IPS-NIHi11 (cell line): ENCODE results near the gene TSPAN9.

ENCODE experiments used
- DNase-seq: peaks from one replicate; pipeline ENCODE4 v3.0.0; 2012; ENCODE audit warnings: mixed read lengths, low spot score

The TSPAN9 gene

GRCh38 chr12:3187846-3188770 lies 110.9 kb downstream of the TSPAN9 start:
- no peak for DNase-seq

DNA sequence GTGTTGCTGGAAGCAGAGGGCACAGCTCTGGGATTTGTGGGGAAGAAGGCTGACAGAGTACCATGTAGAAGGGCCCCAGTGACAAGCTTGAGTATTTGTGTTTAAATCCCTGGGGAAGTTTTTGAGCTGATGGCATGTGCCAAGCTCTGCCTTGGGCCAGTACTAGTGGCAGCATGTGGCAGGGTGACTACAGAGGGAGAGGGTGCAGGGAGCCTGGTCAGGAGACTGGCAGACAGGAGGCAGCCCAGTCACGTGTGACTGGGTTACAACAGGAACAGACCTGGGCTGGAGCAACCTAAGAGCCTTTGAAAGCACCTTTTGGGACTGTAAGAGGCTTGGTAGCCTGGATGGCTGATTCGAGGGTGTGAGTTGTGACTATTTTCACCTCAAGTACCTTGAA lies 112.1 kb downstream of the TSPAN9 start:
- DNase-seq: no peak

GRCh38 chr12:3190101-3190500 lies 112.9 kb downstream of the TSPAN9 start:
- no peak for DNase-seq

DNA sequence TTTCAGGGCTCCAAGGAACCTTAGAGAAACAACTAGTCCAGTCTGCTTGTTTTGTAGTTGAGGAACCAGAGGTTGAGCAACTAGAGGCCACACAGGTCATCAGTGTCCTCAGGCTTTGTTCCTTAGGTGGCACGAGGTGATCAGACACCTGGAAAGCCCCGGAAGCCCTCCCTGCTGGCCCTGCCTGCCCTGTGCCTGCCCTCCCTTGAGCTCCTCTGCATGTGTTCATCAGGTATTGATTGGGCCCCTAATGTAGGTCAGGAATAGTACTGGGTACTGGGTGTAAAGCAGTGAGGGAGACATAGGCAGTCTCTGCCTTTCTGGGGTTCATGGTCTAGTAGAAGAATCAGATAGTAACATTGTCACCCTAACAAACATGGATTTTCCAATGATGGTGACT lies 114.3 kb downstream of the TSPAN9 start:
- DNase-seq: no peak

GRCh38 chr12:3192221-3192620 lies 115.0 kb downstream of the TSPAN9 start:
- no peak for DNase-seq

DNA sequence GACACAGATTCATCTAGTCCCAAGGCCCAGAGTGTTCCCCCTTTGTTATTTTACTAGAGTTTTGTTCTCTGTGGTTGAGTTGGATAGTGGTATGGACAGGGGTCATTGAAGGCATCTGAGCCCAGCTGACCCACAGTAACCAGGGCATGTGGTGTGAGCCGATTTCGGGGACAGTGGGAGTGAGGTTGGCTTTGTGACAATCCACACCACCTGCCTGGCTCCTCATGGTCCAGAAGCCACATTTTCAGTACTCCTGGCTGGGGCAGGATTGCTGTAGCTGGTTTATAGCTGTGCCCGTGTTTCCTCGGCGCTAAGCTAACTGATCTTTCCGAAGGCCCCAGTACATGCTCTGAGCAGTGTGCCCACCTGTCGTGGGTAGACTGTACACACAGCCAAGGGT lies 116.0 kb downstream of the TSPAN9 start:
- no peak for DNase-seq

- DNase-seq: no peak
These were observed 116.6 kb downstream of the TSPAN9 start for GRCh38 chr12:3193755-3194154.

DNA sequence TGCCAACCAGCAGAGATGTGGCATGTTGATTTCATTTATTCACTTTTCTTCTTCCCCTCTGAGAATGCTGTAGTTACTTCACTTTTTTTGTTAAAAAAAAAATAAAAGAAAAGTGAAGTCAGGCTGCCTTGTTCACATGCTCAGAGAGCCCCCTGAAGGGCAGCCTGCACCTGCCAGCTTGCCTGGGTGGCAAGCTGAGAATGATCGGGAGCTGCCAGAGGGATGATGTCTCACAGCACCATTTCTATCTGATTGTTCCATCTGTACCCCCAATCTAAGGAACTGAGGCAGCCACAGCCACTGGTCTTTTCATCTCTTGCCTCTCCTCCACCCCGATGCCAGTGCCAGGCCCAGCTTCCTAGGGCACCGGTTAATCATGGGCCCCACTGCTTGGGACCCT lies 118.2 kb downstream of the TSPAN9 start:
- no peak for DNase-seq

DNA sequence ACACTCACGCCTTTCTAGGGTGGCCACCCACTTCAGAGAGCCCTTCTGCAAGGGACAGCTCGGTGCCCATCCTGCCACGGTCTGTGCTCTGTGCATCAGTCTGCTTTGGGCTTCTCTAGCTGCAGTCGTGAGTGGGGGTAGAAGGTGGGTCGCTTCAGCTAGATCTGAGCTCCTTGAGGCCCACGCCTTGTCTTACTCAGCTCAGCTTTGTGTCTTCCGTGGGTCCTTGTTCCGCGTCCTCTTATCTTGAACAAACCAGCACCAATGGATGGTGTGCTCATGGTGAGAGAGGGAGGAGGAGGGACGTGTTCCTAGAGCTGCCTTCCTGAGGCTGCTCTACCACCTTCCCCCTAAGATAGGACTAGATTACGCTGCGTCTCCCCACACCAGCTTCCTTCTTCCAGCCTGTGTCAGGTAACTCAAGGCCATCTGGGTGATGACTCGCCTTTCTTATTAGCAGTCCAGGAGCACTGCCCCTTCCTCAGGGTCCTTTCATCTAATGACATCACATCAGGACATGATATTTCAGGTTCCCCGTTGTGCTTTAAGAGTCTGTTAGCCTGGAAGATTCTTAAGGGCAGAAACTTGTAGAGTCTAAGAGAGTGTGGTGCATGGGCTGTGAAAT lies 118.8 kb downstream of the TSPAN9 start:
- no peak for DNase-seq

DNA sequence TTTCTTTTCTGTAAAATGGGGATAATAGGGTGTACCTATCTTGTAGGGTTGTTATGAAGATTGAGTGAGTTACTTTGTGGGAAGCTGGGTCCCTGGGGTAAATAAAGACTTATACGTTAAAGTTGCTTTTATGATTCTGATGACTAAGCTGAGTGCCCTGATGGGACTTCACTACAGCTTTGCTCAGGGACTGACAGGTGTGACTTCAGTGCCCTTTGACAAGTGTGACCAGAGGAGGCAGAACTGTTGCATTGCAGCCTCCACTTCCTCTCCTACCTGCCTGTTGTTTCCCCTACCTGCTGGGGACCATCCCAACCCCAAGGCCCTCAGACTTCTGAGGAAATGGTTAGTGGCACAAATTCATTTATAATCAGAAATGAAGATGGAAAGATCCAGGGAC lies 119.3 kb downstream of the TSPAN9 start:
- no peak for DNase-seq

DNA sequence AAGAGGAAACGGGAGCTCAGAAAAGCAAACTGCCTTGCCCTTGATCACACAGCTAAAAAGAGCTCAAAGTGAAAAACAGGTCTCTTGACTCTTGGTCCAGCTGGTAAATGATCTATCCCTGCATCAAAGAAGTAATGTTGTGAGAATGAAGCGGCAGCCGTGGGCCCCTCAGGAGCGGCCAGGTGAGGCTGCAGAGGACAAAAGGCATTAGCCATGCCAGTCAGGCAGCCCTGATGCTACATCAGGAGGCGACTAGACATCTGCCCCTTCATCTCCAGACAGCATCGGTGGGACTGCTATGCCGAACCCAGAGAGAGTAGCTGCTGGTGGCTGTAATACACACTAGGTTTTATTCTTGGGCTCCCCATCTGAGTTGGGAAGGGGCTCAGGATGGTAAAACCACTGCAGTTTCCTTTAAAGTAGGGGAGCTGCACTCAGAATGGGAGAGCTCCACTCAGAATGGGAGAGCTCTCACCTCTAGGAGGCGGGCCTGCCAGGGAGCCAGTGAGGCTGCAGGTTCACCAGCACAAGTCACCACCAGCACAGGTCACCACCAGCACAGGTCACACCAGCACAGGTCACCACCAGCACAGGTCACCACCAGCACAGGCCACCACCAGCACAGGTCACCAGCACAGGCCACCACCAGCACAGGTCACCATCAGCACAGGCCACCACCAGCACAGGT lies 120.1 kb downstream of the TSPAN9 start:
- no peak for DNase-seq

DNA sequence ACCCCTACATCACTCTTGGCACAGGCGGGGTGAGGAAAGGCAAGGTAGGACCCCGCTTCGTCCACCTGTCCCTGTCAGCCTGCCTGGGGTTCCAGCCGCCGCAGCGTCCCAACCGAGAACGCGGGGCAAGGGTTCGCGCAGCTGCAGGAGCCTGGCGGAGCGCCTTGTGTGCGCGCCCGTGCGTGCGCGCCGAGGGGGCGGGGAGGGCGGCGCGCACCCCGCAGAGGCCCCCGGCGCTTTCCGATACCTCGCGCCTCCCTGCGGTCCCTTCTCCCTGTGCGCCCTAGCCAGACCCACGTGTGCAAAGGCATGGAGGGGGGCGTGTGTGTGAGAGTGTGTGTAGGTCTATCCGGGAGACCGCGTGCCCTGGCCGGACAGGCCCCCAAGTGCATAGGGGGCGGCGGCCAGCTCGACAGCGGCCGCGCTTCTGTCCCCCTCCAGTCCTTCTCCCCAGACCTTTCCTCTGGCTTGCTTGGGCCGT lies 122.4 kb downstream of the TSPAN9 start:
- DNase-seq: peak; percentile 66

GRCh38 chr12:3200032-3200617 lies 122.9 kb downstream of the TSPAN9 start:
- peak; percentile 95 for DNase-seq

- no peak for DNase-seq
These were observed 123.6 kb downstream of the TSPAN9 start for GRCh38 chr12:3200814-3201233.

GRCh38 chr12:3201339-3202051 lies 124.3 kb downstream of the TSPAN9 start:
- DNase-seq: no peak

DNA sequence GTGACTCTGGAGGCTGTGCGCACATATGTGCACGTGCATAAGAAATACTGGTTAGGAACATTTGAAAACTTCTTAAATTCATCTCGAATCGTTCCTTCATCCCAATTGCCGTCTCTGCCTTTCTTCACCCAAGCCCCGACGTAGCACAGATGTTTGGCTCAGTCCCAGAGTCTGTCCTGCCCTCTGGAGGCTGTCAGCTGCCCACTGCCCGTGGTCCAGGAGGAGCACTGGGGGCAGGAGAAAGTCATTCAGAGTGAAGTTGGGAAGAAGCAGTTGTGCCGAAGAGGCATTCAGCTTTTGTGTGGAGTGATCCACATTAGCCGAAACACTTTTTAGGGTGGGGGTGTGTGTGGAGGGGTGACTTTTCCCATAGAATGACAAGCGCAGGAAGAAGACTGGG lies 124.9 kb downstream of the TSPAN9 start:
- no peak for DNase-seq

- DNase-seq: peak; percentile 81
These were observed 125.7 kb downstream of the TSPAN9 start for GRCh38 chr12:3202734-3203446.

DNA sequence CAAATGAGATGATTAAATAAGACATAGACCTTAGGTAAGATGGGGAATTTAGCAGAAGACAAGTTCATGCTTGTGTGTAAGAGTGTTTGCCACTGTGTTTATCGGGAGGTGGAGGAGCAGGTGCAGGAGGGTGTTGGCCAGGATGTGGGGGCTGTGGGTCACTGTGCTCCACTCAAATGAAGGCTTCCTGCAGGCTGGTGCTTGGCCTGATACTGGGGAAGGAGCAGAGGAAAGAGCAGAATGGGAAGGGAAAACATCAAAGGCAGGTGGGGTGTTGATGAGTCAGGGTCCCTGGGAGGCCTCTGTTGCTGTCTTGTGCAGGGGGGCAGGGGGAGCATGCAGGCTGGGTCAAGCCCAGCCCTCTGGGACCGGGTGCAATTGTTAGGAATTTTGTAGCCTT lies 126.5 kb downstream of the TSPAN9 start:
- no peak for DNase-seq

DNA sequence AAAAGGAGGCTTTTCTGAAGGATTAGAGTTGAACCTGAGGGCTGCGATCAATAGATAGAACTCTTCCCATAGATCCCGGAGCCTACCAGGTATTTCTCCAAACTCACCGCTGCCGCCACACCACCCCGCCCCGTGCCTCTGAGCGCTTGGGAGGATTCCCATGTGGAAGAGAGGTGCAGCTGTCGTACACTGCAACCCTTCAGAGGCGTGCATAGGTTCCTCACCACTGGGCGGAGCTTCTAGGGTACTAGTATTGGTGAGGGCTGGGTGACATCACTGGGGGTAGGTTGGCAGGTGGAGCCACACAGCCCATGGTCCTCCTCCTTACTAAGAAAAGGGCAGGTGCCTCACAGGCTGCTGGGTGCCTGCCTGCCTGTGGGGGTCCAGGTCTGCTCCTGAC lies 127.0 kb downstream of the TSPAN9 start:
- peak; percentile 47 for DNase-seq

GRCh38 chr12:3204730-3205531 lies 127.8 kb downstream of the TSPAN9 start:
- DNase-seq: no peak
